ENCODE data around the gene THOP1.

The THOP1 gene

GRCh38 chr19:2762783-2763496 is 22.4 kb upstream of the THOP1 start:
- DNase-seq = no peak

GRCh38 chr19:2763687-2764086 is 21.6 kb upstream of the THOP1 start:
- DNase-seq = no peak

GRCh38 chr19:2764945-2765344 is 20.4 kb upstream of the THOP1 start:
- DNase-seq = no peak

- DNase-seq = no peak
Measured at GRCh38 chr19:2765376-2765775, 19.9 kb upstream of the THOP1 start.

- DNase-seq = no peak
Measured at GRCh38 chr19:2766594-2767372, 18.5 kb upstream of the THOP1 start.

GRCh38 chr19:2767688-2768087 is 17.6 kb upstream of the THOP1 start:
- no peak for DNase-seq

- no peak for DNase-seq
Measured at GRCh38 chr19:2768365-2769132, 16.8 kb upstream of the THOP1 start.

GRCh38 chr19:2769218-2769617 is 16.1 kb upstream of the THOP1 start:
- DNase-seq = no peak

- DNase-seq = peak; percentile 14 to 31
Measured at GRCh38 chr19:2770055-2771013, 15.0 kb upstream of the THOP1 start.

- peak in 1 of 2 donors; percentile 35 for DNase-seq
Measured at GRCh38 chr19:2771786-2772674, 13.3 kb upstream of the THOP1 start.

- DNase-seq = no peak
Measured at GRCh38 chr19:2774083-2774679, 11.1 kb upstream of the THOP1 start.

GRCh38 chr19:2774953-2775555 is 10.2 kb upstream of the THOP1 start:
- DNase-seq = peak; percentile 82 to 90

- DNase-seq = peak; percentile 87 to 91
Measured at GRCh38 chr19:2775556-2776430, 9.5 kb upstream of the THOP1 start.

- DNase-seq = no peak
Measured at GRCh38 chr19:2777952-2778683, 7.2 kb upstream of the THOP1 start.

GRCh38 chr19:2779121-2779740 is 6.1 kb upstream of the THOP1 start:
- DNase-seq = no peak

- no peak for DNase-seq
Measured at GRCh38 chr19:2780284-2780683, 5.0 kb upstream of the THOP1 start.

- peak; percentile 15 to 23 for DNase-seq
Measured at GRCh38 chr19:2782329-2782935, 2.9 kb upstream of the THOP1 start.
